SK-N-MC (cell line): ENCODE data around the gene ST6GAL1.

Source experiments
- EZH2 ChIP-seq: fragments of 200-600 bp; sonication (generic); IDR thresholded peaks from one replicate; pipeline ENCODE4 v1.6.1; 2017; ENCODE audit warnings: antibody characterized with exemption
- FOXP2 ChIP-seq: optimal IDR thresholded peaks from 2 replicates; pipeline ENCODE3; 2011; ENCODE audit warnings: mild to moderate bottlenecking, moderate library complexity; ENCODE audit not compliant: insufficient read depth; ENCODE audit errors: extremely low read length, control extremely low read depth
- POLR2AphosphoS5 ChIP-seq: IDR thresholded peaks from 2 replicates; pipeline ENCODE4 v1.6.1; 2012; ENCODE audit warnings: mild to moderate bottlenecking, low read depth, low read length, borderline replicate concordance

GRCh38 chr3:186966406-186966805, 36.1 kb downstream of the ST6GAL1 start:
- TF ChIP-seq POLR2AphosphoS5 (no peak), EZH2 (no peak), FOXP2 (no peak)
